GM19193 (cell line): ENCODE data around the gene MGAT3.

Source experiments
- POLR2A ChIP-seq: IDR thresholded peaks from 4 replicates; pipeline ENCODE4 v1.6.1; 2011; ENCODE audit not compliant: insufficient read depth, insufficient read length; ENCODE audit errors: extremely low read depth

Gene MGAT3

GRCh38 chr22:39443398-39443797 is 13.4 kb upstream of the MGAT3 start:
- no peak for TF ChIP-seq POLR2A

- no peak for TF ChIP-seq POLR2A
Observed at GRCh38 chr22:39444247-39444800, 12.5 kb upstream of the MGAT3 start.

- no peak for TF ChIP-seq POLR2A
Observed at GRCh38 chr22:39444937-39445465, 11.8 kb upstream of the MGAT3 start.

GRCh38 chr22:39445678-39446077 is 11.1 kb upstream of the MGAT3 start:
- no peak for TF ChIP-seq POLR2A

- peak; percentile 45 for TF ChIP-seq POLR2A
Observed at GRCh38 chr22:39446239-39446721, 10.5 kb upstream of the MGAT3 start.

- TF ChIP-seq POLR2A = peak; percentile 32
Observed at GRCh38 chr22:39448205-39449054, 8.4 kb upstream of the MGAT3 start.

GRCh38 chr22:39449708-39450107 is 7.1 kb upstream of the MGAT3 start:
- TF ChIP-seq POLR2A = no peak

GRCh38 chr22:39450258-39450955 is 6.4 kb upstream of the MGAT3 start:
- no peak for TF ChIP-seq POLR2A

- no peak for TF ChIP-seq POLR2A
Observed at GRCh38 chr22:39452740-39453040, 4.1 kb upstream of the MGAT3 start.

GRCh38 chr22:39453765-39454378 is 2.9 kb upstream of the MGAT3 start:
- no peak for TF ChIP-seq POLR2A

GRCh38 chr22:39454385-39454871 is 2.4 kb upstream of the MGAT3 start:
- no peak for TF ChIP-seq POLR2A

GRCh38 chr22:39457198-39457555 is 365 bp downstream of the MGAT3 start:
- TF ChIP-seq POLR2A = no peak

- no peak for TF ChIP-seq POLR2A
Observed at GRCh38 chr22:39457556-39458443, 988 bp downstream of the MGAT3 start.
